ENCODE measurements around the gene ATP23.

GRCh38 chr12:57993834-57994233 is 52.5 kb downstream of the ATP23 start:
- TF ChIP-seq CTCF (IDR thresholded peaks at IDR 0.05), result no peak
- no peak for TF ChIP-seq POLR2A (IDR thresholded peaks at IDR 0.05)

Measured in body of pancreas (tissue), 4 donors.